ENCODE data around the gene CHADL. TPM values are rescaled to one million over a fixed set of nuclear protein-coding genes. Genes with fewer than 3 reads are reported as not detected.

Gene CHADL
- polyA plus RNA-seq, 1 of the 3 experiments (the other 2 are of a cell fraction): 0.03 TPM

- no peaks in the 10 kb centered on the region for H3K79me2 ChIP-seq (ENCODE audit: insufficient read depth)
- no peaks in the 10 kb centered on the region for H3K4me1 ChIP-seq (ENCODE audit: control insufficient read depth in 1 of 2, insufficient read depth in 2 of 2, low read depth in 1 of 2, low read length in 1 of 2)
- no peaks in the 10 kb centered on the region for H3F3A ChIP-seq (replicated peaks; ENCODE audit: insufficient read depth)
- POLR2A ChIA-PET: no interaction called here
- peaks cover 0 to 42% of the 10 kb centered on the region in 2 experiments for H3K36me3 ChIP-seq (replicated peaks in 1 of 2; ENCODE audit: control insufficient read depth in 1 of 2, insufficient read depth in 2 of 2, low read length in 1 of 2)
- no peaks in the 10 kb centered on the region for H4K20me1 ChIP-seq (ENCODE audit: insufficient read depth)
- H3K27ac ChIP-seq (ENCODE audit: low read depth in 2 of 2, low read length in 1 of 2): no peak overlapping the region
- no peaks in the 10 kb centered on the region for H3K9me3 ChIP-seq
- no peaks in the 10 kb centered on the region for H3K27me3 ChIP-seq (ENCODE audit: insufficient read depth)
- CTCF ChIA-PET: interaction anchor here (1.0 kb wide), 1 partner anchor 32 kb away, joined by 3 read pairs; no protein-coding TSS in a partner anchor
- H3K9ac ChIP-seq: no peak overlapping the region
- no peak overlapping the region for H3K4me3 ChIP-seq (ENCODE audit: low read depth in 2 of 2, low read length in 1 of 2)
- no peak overlapping the region for H3K4me2 ChIP-seq
- no peak for DNase-seq
- no peak overlapping the region for H2AFZ ChIP-seq (ENCODE audit: low read depth)
- no peaks in the 10 kb centered on the region for H3K9me2 ChIP-seq
- no peak for TF ChIP-seq YY1 (IDR thresholded peaks at IDR 0.05; ENCODE audit: low read depth)
- no peak for TF ChIP-seq FOSL2 (IDR thresholded peaks at IDR 0.05; ENCODE audit: borderline replicate concordance, low read depth)
- TF ChIP-seq NRF1 (IDR thresholded peaks at IDR 0.05; ENCODE audit: low read depth, low read length): no peak
- TF ChIP-seq TCF12 (IDR thresholded peaks at IDR 0.05): no peak
- TF ChIP-seq, protein P1, sequence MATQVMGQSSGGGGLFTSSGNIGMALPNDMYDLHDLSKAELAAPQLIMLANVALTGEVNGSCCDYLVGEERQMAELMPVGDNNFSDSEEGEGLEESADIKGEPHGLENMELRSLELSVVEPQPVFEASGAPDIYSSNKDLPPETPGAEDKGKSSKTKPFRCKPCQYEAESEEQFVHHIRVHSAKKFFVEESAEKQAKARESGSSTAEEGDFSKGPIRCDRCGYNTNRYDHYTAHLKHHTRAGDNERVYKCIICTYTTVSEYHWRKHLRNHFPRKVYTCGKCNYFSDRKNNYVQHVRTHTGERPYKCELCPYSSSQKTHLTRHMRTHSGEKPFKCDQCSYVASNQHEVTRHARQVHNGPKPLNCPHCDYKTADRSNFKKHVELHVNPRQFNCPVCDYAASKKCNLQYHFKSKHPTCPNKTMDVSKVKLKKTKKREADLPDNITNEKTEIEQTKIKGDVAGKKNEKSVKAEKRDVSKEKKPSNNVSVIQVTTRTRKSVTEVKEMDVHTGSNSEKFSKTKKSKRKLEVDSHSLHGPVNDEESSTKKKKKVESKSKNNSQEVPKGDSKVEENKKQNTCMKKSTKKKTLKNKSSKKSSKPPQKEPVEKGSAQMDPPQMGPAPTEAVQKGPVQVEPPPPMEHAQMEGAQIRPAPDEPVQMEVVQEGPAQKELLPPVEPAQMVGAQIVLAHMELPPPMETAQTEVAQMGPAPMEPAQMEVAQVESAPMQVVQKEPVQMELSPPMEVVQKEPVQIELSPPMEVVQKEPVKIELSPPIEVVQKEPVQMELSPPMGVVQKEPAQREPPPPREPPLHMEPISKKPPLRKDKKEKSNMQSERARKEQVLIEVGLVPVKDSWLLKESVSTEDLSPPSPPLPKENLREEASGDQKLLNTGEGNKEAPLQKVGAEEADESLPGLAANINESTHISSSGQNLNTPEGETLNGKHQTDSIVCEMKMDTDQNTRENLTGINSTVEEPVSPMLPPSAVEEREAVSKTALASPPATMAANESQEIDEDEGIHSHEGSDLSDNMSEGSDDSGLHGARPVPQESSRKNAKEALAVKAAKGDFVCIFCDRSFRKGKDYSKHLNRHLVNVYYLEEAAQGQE (IDR thresholded peaks at IDR 0.05; ENCODE audit: low read depth, low read length): no peak
- no peak for TF ChIP-seq FOXM1 (IDR thresholded peaks at IDR 0.05; ENCODE audit: low read depth)
- TF ChIP-seq, protein P2, sequence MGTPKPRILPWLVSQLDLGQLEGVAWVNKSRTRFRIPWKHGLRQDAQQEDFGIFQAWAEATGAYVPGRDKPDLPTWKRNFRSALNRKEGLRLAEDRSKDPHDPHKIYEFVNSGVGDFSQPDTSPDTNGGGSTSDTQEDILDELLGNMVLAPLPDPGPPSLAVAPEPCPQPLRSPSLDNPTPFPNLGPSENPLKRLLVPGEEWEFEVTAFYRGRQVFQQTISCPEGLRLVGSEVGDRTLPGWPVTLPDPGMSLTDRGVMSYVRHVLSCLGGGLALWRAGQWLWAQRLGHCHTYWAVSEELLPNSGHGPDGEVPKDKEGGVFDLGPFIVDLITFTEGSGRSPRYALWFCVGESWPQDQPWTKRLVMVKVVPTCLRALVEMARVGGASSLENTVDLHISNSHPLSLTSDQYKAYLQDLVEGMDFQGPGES (IDR thresholded peaks at IDR 0.05; ENCODE audit: low read depth, low read length): no peak
- TF ChIP-seq ELF1 (IDR thresholded peaks at IDR 0.05): no peak
- no peak for TF ChIP-seq RXRA (IDR thresholded peaks at IDR 0.05; ENCODE audit: borderline replicate concordance, low read depth)
- no peak for TF ChIP-seq USF1 (IDR thresholded peaks at IDR 0.05; ENCODE audit: borderline replicate concordance, low read depth)
- TF ChIP-seq EZH2phosphoT487 (IDR thresholded peaks at IDR 0.05; ENCODE audit: borderline replicate concordance, low read depth): no peak
- no peak for TF ChIP-seq ZBTB33 (IDR thresholded peaks at IDR 0.05; ENCODE audit: borderline replicate concordance, low read depth)
- TF ChIP-seq SMC3 (IDR thresholded peaks at IDR 0.05; ENCODE audit: low read depth, low read length): no peak
- no peak for TF ChIP-seq RCOR1 (IDR thresholded peaks at IDR 0.05; ENCODE audit: low read length)
- no peak for TF ChIP-seq GATA2 (CRISPR knock-in tag; IDR thresholded peaks at IDR 0.05)
- TF ChIP-seq EP300 (IDR thresholded peaks at IDR 0.05; ENCODE audit: borderline replicate concordance in 1 of 2, low read depth in 1 of 2, low read length in 1 of 2): no peak
- 87% methylated on average over 5 of the region's 8 CpGs for WGBS (ENCODE audit: low lambda C conversion rate)
Measured at GRCh38 chr22:41252365-41252764, 11.6 kb upstream of the CHADL start.

Data from SK-N-SH (cell line).